Right lobe of liver (tissue), 4 donors: ENCODE data around the gene LDAH.

Source experiments
- POLR2A ChIP-seq: fragments of 450-650 bp; IDR thresholded peaks from one replicate; pipeline ENCODE4 v1.6.1; 2017; ENCODE audit warnings: antibody characterized with exemption, mild to moderate bottlenecking
- TF ChIP-seq, protein P1 (sequence below), 4 donors: fragments of 200-600 bp in 3 of 4; fragments of 450-650 bp in 1 of 4; IDR thresholded peaks; one replicate each; pipeline versions ENCODE4 v1.5.1 to v1.8.0; 2016 to 2022; ENCODE audit warnings: antibody characterized with exemption in 4 of 4, mild to moderate bottlenecking in 2 of 4
- donor health status: DM: no; HTN: no; CAD: no.
- donor health status: DM: no; HTN: no; CAD: no.
- donor health status: DM: no; HTN: yes; CAD: no.

DNA sequence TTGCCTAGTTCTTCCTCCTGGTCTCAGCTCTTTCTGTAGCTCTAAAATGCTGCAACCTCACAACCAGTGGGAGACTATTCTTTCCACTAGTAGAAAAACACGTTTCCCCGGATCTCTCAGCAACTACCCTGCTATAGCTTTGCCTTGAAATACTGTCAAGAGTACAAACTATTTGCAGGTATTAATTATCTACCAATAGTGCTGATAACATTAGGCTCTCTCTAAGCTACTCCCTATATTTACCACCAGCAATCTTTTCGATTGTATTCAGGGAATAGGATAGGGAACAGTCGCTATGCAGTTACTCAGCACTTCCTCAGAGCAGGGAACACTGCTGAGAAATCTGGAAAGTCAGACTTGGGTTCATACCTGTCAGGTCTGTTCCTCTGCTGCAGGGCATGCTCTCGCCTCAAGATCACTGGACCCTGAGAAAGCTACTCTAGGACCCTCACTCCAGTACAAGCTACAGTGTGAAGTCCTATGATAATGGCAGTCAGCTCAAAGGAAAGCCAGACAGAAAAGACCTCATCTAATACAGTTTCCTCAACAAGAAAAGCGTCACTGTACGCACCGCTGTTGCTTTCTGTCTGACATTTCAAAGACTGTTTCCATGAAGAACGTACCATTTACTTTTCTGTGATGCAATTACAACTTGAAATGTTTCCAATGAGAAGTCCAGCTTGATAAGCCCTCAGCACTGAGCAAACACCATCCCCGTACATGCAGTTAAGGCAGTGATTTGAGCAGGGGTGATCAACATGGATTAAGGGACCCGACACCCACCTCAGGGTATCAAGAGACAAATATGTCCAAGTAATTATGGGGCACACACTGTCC is 133.3 kb downstream of the LDAH start:
- TF ChIP-seq, protein P1, sequence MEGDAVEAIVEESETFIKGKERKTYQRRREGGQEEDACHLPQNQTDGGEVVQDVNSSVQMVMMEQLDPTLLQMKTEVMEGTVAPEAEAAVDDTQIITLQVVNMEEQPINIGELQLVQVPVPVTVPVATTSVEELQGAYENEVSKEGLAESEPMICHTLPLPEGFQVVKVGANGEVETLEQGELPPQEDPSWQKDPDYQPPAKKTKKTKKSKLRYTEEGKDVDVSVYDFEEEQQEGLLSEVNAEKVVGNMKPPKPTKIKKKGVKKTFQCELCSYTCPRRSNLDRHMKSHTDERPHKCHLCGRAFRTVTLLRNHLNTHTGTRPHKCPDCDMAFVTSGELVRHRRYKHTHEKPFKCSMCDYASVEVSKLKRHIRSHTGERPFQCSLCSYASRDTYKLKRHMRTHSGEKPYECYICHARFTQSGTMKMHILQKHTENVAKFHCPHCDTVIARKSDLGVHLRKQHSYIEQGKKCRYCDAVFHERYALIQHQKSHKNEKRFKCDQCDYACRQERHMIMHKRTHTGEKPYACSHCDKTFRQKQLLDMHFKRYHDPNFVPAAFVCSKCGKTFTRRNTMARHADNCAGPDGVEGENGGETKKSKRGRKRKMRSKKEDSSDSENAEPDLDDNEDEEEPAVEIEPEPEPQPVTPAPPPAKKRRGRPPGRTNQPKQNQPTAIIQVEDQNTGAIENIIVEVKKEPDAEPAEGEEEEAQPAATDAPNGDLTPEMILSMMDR (IDR thresholded peaks at IDR 0.05): no peak
- no peak for TF ChIP-seq POLR2A
